Muscle of leg (tissue), 11 donors: ENCODE data around the gene RAD50. TPM values are rescaled to one million over a fixed set of nuclear protein-coding genes. Genes with fewer than 3 reads are reported as not detected.

Source experiments
- DNase-seq: peaks from one replicate; pipeline ENCODE4 v3.0.0; 2013
- H3K27ac ChIP-seq: one replicate; pipeline ENCODE4 v1.5.1; 2013; ENCODE audit warnings: mild to moderate bottlenecking, low read length, control low read depth
- H3K27me3 ChIP-seq: one replicate; pipeline ENCODE4 v1.6.1; 2013; ENCODE audit warnings: low read length; ENCODE audit not compliant: control insufficient read depth, insufficient read depth
- H3K36me3 ChIP-seq: one replicate; pipeline ENCODE4 v1.6.1; 2013; ENCODE audit warnings: low read length; ENCODE audit not compliant: control insufficient read depth, insufficient read depth
- H3K4me1 ChIP-seq: one replicate; pipeline ENCODE4 v1.6.1; 2013; ENCODE audit warnings: low read length; ENCODE audit not compliant: control insufficient read depth, insufficient read depth
- H3K4me3 ChIP-seq: one replicate; pipeline ENCODE4 v1.5.1; 2013; ENCODE audit warnings: low read length, control low read depth
- H3K9me3 ChIP-seq: replicated peaks from 2 replicates; pipeline ENCODE4 v1.6.1; 2013; ENCODE audit warnings: low read depth, low read length; ENCODE audit not compliant: control insufficient read depth
- WGBS: methylation state at CpG from one replicate; pipeline ENCODE4 v1.1.5; 2013; ENCODE audit warnings: missing lambda C conversion rate; ENCODE audit not compliant: insufficient coverage; 5-methylcytosine and 5-hydroxymethylcytosine counted together
- polyA plus RNA-seq, 8 donors: library from polyadenylated mRNA; unstranded; fragments of 120-200 nt; gene quantifications; one replicate each; pipeline versions ENCODE4 v1.2.1 to v1.2.3, GENCODE V29; 2013; ENCODE audit warnings: inconsistent platforms in 1 of 8, low replicate concordance in 1 of 8; ENCODE audit not compliant: insufficient read length in 8 of 8, insufficient read depth in 1 of 8
- total RNA-seq: library from RNA; stranded (reverse); fragments of 120-200 nt; gene quantifications from one replicate; pipeline ENCODE4 v1.2.4, GENCODE V29; 2013

Gene RAD50
- total and polyA plus RNA-seq, 9 donors = 14.1 to 29.1 (median 22.1) TPM

DNA sequence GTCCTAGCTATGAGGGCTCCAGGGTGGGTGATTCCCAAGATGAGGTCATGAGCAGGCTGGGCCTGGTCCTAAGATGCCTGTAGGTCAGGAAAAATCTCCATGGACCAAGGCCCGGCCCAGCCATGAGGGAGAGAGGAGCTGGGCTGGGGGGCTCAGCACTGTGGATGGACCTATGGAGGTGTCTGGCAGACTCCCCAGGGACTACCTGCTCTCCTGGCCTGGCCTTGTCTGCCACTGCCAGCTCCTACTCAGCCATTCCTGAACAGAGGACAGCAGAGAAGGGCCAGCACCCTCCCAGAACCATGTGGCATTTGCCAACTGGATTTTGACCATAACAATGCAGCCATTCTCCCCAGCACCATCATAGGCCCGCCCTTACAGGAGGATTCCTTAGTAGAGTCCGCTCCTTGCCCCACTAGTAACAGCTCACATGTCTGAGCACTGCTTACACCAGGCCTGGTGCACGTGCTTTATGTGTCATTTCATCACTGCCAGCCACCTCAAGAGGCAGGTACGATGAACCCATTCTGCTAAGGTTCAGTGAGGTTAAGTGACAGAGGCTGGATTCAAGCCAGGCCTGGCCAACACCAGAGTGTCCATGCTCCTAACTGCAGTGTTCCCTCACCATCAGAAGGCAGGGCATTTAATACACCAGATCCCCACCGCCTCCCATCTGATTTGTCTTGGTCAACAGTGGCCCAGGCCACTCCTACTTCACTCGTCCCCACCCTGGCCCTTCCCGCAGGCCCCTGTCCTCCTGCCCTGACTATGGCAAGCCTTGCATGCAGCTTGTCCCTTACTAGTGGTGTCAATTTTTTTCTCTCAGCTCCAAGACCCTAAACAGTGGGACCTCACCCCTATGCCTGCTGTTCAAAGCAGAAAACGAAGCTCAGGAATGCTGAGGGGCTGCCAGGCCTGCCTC, 101.9 kb downstream of the RAD50 start:
- Histone ChIP-seq H3K27ac (no peak overlapping the region), H3K27me3 (peaks cover 34% of the 10 kb centered on the region), H3K36me3 (no peaks in the 10 kb centered on the region), H3K9me3 (no peaks in the 10 kb centered on the region), H3K4me1 (peaks cover 15% of the 10 kb centered on the region), H3K4me3 (no peak overlapping the region)
- DNase-seq = no peak
- 86% methylated on average over 8 of the region's 9 CpGs for WGBS

DNA sequence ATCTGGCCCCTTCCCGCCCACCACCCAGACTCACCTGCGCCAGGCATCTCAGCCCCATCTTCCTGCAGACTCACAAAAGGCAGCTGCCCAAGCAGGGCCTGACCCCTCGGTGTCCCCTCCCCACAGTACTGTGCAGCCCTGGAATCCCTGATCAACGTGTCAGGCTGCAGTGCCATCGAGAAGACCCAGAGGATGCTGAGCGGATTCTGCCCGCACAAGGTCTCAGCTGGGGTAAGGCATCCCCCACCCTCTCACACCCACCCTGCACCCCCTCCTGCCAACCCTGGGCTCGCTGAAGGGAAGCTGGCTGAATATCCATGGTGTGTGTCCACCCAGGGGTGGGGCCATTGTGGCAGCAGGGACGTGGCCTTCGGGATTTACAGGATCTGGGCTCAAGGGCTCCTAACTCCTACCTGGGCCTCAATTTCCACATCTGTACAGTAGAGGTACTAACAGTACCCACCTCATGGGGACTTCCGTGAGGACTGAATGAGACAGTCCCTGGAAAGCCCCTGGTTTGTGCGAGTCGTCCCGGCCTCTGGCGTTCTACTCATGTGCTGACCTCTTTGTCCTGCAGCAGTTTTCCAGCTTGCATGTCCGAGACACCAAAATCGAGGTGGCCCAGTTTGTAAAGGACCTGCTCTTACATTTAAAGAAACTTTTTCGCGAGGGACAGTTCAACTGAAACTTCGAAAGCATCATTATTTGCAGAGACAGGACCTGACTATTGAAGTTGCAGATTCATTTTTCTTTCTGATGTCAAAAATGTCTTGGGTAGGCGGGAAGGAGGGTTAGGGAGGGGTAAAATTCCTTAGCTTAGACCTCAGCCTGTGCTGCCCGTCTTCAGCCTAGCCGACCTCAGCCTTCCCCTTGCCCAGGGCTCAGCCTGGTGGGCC, 103.1 kb downstream of the RAD50 start:
- Histone ChIP-seq H3K4me3 (no peak overlapping the region), H3K36me3 (no peaks in the 10 kb centered on the region), H3K9me3 (no peaks in the 10 kb centered on the region), H3K27me3 (peaks cover 26% of the 10 kb centered on the region), H3K4me1 (peaks cover 17% of the 10 kb centered on the region), H3K27ac (no peak overlapping the region)
- DNase-seq = no peak
- WGBS = 87% methylated on average over 18 of the region's 23 CpGs

DNA sequence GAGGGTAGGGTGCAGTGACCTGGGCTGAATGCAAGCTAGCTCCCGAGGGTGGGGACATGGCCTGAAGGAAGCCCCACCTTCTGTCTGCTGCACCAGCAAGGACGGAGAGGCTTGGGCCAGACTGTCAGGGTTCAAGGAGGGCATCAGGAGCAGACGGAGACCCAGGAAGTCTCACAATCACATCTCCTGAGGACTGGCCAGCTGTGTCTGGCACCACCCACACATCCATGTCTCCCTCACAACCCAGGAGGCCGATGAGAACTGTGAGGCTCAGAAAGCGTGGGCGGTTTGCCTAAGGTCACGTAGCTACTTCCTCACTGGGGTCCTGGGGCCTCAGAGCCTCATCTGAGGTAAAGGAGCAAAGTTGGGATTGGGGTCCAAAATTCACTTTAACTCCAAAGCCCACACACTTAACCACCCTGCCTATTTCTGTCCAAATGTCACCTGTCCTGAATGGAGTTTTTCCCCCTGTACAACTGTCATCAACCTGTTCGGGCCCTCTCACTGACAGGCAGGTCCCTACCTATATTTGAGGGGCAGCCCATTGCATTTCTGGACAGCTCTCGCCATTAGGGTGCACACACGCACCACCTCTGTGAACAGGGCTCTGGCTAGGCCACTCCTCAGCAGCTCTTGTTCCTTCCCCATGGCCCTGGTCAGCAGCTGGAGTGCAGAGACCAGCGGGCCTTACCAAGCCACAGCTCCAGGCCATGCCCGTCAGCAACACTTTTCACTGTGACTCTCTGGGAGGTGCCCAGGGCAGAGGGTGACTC, 104.6 kb downstream of the RAD50 start:
- H3K4me1 ChIP-seq = peaks cover 12% of the 10 kb centered on the region
- H3K36me3 ChIP-seq = no peaks in the 10 kb centered on the region
- H3K4me3 ChIP-seq = no peak overlapping the region
- H3K27me3 ChIP-seq = peaks cover 16% of the 10 kb centered on the region
- no peak overlapping the region for H3K27ac ChIP-seq
- H3K9me3 ChIP-seq = no peaks in the 10 kb centered on the region
- no peak for DNase-seq
- 84% methylated on average over 8 of the region's 12 CpGs for WGBS

DNA sequence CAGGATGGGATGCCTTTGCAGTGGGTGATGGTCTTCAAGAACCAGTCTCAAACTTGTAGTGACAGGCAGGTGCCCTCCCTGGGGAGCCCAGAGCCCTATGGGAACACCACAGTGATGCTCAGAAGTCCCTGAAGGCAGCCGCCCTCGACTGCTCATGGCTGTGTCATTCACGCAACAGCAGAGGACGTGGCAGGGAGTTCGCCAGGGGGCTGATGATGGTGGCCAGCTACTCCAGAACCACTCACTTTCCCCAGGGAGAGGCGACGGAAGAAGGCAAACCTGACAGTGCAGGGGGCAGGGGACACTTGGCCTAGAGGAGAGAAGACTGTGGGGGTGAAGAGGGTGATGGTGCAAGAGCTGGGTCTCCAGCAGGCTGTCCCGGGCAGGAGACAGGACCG, 105.2 kb downstream of the RAD50 start:
- Histone ChIP-seq H3K36me3 (no peaks in the 10 kb centered on the region), H3K4me3 (no peak overlapping the region), H3K27ac (no peak overlapping the region), H3K9me3 (no peaks in the 10 kb centered on the region), H3K4me1 (peaks cover 7% of the 10 kb centered on the region), H3K27me3 (peaks cover 10% of the 10 kb centered on the region)
- WGBS = 90% methylated on average over 3 of the region's 9 CpGs
- DNase-seq = no peak

DNA sequence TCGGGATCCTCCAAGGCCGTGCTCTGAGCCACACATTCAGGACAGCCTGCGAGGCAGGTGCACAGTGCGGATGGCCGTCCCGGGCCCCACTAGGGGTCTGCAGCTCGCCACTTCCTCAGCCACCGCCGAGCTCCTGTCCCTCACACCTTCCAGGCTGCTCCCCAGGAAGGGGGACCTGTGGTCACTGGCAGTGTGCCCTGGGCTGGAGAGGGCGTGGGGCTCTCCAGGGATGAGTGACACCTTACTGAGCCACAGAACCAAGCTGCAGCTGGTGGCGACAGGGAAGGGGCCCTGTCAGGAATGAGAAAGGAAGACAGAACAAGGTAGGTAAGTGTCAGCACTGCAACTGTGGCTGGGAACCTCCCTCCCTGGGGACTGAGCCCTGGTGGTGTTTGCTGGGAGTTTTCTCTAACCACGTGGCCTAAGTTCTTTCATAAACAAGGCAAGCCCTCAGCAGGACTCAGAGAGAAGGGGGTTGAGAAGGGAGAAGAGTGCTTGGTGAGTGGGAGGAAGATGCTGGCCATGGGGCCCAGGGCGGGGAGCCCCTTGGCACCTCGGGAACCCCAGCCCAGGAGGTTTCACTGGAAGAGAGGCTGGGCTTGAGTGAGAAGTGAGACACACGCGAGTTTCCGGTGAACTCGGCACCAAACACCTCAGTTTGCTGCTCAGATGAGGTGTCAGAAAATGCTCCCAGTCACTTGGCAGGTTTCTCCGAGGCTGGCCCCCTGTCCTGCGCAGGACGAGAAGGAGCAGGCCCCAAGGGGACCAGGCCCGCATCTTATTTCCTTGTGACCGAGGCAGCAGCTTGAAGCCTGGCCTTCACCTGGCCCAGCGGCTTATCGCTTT, 106.4 kb downstream of the RAD50 start:
- WGBS = 59% methylated on average over 21 of the region's 25 CpGs
- DNase-seq = no peak
- no peak overlapping the region for H3K27ac ChIP-seq

DNA sequence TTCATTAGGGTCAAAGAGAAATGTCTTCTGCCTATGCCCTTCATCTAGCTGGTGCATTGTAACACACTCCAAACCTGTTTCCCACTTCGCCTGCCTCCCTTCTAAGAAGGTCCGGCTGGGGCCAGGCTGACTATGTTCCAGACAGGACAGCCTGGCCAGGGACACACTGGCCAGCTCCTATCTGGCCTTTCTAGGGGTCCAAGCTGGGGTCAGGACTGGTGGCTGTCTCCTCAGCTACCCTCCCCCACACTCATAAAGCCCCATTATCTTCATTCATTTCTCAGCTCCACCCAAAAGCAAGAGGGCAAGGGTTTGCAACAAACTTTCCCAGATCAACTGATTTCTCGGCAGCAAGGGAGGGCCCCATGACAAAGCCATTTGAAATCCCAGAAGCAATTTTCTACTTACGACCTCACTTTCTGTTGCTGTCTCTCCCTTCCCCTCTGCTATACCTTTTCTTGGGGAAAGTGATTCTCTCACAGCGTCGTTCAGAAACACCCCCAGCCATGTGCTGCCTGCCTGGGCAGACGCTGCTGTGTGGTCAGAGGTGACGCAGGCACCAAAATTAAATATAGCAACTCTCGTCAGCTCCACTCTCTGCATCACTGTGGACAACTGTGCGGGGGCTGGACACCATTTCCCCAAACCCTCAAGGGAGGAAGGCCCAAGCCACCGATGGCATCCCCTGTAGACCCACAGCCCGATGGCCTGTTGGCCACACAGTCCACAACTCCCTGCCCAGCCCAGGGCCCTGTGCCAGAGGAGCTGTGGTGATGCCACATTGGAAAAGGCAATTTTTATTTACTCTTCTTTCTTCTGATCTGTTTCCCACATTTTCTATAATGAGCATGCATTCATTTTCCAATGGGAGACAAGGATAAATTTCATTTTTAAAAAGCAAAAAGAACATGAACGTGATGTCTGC, 107.3 kb downstream of the RAD50 start:
- Histone ChIP-seq H3K27ac (no peak overlapping the region), H3K36me3 (no peaks in the 10 kb centered on the region), H3K4me1 (peaks cover 7% of the 10 kb centered on the region), H3K4me3 (no peak overlapping the region), H3K9me3 (no peaks in the 10 kb centered on the region), H3K27me3 (peaks cover 3% of the 10 kb centered on the region)
- WGBS = 52% methylated on average over 12 of the region's 13 CpGs
- DNase-seq = no peak

More for the DNA sequence above, 106.4 kb downstream of the RAD50 start:
- H3K4me1 ChIP-seq = peaks cover 7% of the 10 kb centered on the region
- no peaks in the 10 kb centered on the region for H3K36me3 ChIP-seq
- peaks cover 3% of the 10 kb centered on the region for H3K27me3 ChIP-seq
- H3K9me3 ChIP-seq = no peaks in the 10 kb centered on the region
- H3K4me3 ChIP-seq = no peak overlapping the region

DNA sequence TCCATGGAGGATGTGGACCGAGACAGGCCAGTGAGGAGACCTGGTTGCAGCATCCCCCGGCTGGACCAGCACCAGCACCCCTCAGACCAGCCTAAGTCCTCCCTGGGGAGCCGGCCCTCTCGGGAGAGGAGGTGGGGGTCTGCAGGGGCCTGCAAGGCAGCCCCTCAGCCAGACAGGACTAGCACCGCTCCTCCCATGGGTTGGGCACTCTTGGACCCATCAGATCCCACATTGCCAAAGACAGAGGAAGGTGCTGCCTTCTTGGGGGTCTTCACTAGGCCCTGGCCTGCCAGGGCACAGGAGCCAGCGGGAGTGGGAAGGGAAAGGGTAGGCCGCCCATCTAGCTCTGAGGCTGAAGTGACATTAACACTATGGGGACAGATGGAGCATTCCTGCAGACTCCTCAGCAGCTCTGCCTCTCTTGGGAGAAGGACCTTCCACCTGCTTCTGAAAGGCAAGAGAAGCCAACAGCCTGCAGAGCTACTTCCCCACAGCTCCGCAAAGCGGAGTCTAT, 108.0 kb downstream of the RAD50 start:
- Histone ChIP-seq H3K27me3 (peaks cover 3% of the 10 kb centered on the region), H3K27ac (no peak overlapping the region), H3K36me3 (no peaks in the 10 kb centered on the region), H3K9me3 (no peaks in the 10 kb centered on the region), H3K4me3 (no peak overlapping the region), H3K4me1 (peaks cover 7% of the 10 kb centered on the region)
- no peak for DNase-seq
- WGBS = 91% methylated on average over 7 of the region's 9 CpGs

DNA sequence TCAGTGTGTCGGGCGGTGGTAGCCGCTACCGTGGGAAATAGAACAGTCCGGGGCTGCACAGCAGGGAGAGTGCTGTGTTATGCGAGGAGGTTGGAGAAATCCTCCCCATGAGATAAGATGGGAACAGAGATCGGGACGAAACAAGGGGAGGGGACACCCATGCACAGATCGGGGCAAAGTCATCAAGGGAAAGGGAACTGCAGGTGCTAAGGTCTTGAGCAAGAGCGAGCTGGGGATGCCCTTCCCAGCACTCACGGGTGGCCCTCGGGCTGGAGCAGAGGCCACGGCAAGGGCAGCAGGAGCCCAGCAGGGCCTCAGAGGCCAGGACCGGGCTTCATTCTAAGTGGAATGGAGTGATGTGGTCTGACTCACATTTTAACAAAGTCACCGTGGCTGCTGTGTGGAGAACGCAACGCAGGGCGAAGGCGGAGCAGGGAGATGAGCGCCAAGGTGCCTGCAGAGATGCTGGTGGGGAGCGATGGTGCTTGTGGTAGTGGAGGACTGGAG, 108.8 kb downstream of the RAD50 start:
- 88% methylated on average over 17 of the region's 21 CpGs for WGBS
- no peak overlapping the region for H3K4me3 ChIP-seq
- no peaks in the 10 kb centered on the region for H3K36me3 ChIP-seq
- H3K9me3 ChIP-seq = no peaks in the 10 kb centered on the region
- DNase-seq = no peak
- peaks cover 7% of the 10 kb centered on the region for H3K4me1 ChIP-seq
- H3K27me3 ChIP-seq = peaks cover 3% of the 10 kb centered on the region
- H3K27ac ChIP-seq = no peak overlapping the region
